OCI-LY7 (cell line): ENCODE results near the gene GPRC5A.

Experiments
- CTCF ChIP-seq: fragments of 200-600 bp; sonication (generic); conservative IDR thresholded peaks from 2 replicates; pipeline ENCODE4 v1.5.1; 2014; ENCODE audit warnings: mild to moderate bottlenecking, antibody characterized with exemption, low read length, moderate library complexity, mixed read lengths
- EZH2phosphoT487 ChIP-seq: fragments of 200-600 bp; sonication (generic); IDR thresholded peaks from 2 replicates; pipeline ENCODE4 v1.6.1; 2018; ENCODE audit warnings: low read depth, borderline replicate concordance, mild to moderate bottlenecking, mixed run types, antibody characterized with exemption, low read length, moderate library complexity, mixed read lengths

GRCh38 chr12:12853435-12853834, 37.9 kb upstream of the GPRC5A start:
- TF ChIP-seq CTCF (no peak), EZH2phosphoT487 (no peak)
